Measurements from ENCODE around the gene UPK3B.
"Not testable (repeated sequence)": the region's sequence is repeated elsewhere in the genome, so short reads cannot be mapped to it uniquely, and the experiment has no call there.

DNA sequence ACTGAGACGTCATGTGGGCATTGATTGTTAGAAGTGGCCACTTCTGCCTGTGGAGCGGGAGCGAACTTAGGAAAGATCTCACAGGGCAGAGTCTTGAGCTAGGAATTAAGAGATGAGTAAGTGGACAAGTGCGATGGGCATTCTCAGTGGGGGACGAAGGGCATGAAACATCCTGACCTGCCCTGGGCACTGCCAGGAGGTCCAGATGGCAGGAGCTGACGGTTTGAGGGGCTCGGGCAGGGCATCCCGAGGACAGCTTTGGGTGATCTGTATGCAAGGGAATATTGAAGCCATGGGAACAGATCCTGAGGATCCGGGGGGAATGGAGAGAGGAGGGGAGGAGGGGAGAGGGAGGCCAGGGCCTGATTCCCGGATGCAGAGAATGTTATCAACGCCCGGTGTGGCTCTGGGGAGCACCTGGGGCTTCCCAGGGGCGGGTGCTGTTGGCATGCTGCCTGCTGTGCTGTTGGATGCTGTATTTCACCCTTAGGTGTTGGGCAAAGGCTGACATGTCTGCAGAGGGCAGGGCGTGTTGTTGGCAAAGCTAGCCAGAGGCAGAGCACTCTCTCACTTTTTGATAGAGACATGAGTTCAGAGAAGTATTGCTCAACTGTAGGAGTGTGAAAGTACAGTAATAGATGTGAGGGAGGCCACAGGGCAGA, 42.5 kb upstream of the UPK3B start:
- TF ChIP-seq, protein P1, sequence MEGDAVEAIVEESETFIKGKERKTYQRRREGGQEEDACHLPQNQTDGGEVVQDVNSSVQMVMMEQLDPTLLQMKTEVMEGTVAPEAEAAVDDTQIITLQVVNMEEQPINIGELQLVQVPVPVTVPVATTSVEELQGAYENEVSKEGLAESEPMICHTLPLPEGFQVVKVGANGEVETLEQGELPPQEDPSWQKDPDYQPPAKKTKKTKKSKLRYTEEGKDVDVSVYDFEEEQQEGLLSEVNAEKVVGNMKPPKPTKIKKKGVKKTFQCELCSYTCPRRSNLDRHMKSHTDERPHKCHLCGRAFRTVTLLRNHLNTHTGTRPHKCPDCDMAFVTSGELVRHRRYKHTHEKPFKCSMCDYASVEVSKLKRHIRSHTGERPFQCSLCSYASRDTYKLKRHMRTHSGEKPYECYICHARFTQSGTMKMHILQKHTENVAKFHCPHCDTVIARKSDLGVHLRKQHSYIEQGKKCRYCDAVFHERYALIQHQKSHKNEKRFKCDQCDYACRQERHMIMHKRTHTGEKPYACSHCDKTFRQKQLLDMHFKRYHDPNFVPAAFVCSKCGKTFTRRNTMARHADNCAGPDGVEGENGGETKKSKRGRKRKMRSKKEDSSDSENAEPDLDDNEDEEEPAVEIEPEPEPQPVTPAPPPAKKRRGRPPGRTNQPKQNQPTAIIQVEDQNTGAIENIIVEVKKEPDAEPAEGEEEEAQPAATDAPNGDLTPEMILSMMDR (IDR thresholded peaks at IDR 0.05), result not testable (repeated sequence)
- TF ChIP-seq POLR2A (IDR thresholded peaks at IDR 0.05), result not testable (repeated sequence)

Data from right lobe of liver (tissue), 4 donors.